GM10248 (cell line): Measurements from ENCODE around the gene BLOC1S5.

Source experiments
- CTCF ChIA-PET: fragments of 300-600 bp; sonication (Branson Sonifier 250); formaldehyde crosslinking; extraction: SDS; loops from one replicate; lab custom pipeline; 2021; ENCODE audit warnings: antibody characterized with exemption; lab: Yijun Ruan, JAX
- POLR2A ChIA-PET: fragments of 350-650 bp; sonication (Branson Sonifier 250); formaldehyde crosslinking; extraction: SDS; loops from one replicate; lab custom pipeline; 2020; ENCODE audit warnings: antibody characterized with exemption; lab: Yijun Ruan, JAX
- DNase-seq: peaks from one replicate; pipeline ENCODE4 v3.0.0; 2012; ENCODE audit errors: extremely low spot score
- TF ChIP-seq, protein P1 (sequence below): IDR thresholded peaks from 2 replicates; pipeline ENCODE4 v1.5.1; 2012; ENCODE audit warnings: mild to moderate bottlenecking, low read depth; ENCODE audit errors: extremely low read depth, missing control alignments, control extremely low read depth

The BLOC1S5 gene

DNA sequence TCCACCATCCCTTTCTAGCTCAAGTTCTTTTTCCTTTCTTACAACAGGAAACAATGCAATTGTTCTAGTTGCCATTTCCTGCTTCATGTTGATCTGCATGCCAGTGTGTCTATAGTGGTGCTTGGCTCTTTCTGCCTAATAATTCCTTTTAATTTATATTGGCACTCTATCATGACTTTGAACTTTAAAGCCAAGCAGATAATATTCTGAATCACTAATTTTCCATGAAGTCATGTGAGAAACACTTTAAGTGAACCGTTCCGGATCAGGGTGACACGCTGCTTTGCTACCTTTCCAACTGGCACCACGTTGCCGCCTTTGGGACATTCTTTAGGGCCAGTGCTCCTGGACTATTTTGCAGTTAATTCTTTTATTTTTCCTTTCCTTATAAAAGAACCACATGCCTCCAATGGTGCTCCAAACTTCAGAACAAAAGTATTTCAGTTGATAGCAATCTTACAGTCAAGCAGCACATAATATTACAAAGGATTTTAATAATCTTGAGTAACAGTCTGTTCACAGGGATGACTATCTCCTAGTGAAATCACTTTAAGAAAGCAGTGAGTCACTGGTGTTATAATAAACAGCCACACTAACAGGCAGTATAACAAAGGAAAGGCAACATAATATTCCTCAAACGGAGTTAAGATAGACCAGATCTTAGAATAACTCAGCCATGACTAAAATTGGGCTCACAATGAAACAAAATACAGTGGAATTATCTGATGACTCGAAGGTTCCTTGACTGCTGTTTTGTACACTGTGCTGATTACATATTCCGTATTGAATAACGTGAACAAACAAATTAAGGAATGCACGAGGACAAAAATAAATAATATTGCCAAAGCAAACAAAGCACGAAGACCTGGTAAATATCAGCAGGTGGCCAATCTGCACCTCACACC is 19.0 kb upstream of the BLOC1S5 start:
- ChIA-PET CTCF (no interaction called here), POLR2A (no interaction called here)
- TF ChIP-seq, protein P1, sequence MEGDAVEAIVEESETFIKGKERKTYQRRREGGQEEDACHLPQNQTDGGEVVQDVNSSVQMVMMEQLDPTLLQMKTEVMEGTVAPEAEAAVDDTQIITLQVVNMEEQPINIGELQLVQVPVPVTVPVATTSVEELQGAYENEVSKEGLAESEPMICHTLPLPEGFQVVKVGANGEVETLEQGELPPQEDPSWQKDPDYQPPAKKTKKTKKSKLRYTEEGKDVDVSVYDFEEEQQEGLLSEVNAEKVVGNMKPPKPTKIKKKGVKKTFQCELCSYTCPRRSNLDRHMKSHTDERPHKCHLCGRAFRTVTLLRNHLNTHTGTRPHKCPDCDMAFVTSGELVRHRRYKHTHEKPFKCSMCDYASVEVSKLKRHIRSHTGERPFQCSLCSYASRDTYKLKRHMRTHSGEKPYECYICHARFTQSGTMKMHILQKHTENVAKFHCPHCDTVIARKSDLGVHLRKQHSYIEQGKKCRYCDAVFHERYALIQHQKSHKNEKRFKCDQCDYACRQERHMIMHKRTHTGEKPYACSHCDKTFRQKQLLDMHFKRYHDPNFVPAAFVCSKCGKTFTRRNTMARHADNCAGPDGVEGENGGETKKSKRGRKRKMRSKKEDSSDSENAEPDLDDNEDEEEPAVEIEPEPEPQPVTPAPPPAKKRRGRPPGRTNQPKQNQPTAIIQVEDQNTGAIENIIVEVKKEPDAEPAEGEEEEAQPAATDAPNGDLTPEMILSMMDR: no peak
- DNase-seq: no peak

DNA sequence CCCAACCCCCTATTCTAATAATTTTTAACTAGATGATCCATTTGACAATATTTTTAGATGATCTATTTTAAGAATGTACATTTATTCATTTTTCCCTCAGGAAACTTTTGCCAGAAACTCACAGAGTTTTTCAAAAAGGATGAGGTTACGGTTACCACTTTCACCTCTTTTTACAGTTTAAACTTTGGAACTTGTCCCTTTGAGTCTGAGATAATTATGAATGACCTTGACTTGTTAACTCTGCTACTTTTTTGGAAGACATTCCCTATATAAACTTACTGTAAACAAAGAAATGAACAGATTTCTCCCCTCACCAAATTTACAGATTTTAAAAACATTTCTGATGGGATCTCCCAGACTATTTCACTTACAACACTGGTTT is 18.4 kb upstream of the BLOC1S5 start:
- CTCF ChIA-PET: no interaction called here
- TF ChIP-seq, protein P1: no peak
- no peak for DNase-seq
- POLR2A ChIA-PET: no interaction called here

DNA sequence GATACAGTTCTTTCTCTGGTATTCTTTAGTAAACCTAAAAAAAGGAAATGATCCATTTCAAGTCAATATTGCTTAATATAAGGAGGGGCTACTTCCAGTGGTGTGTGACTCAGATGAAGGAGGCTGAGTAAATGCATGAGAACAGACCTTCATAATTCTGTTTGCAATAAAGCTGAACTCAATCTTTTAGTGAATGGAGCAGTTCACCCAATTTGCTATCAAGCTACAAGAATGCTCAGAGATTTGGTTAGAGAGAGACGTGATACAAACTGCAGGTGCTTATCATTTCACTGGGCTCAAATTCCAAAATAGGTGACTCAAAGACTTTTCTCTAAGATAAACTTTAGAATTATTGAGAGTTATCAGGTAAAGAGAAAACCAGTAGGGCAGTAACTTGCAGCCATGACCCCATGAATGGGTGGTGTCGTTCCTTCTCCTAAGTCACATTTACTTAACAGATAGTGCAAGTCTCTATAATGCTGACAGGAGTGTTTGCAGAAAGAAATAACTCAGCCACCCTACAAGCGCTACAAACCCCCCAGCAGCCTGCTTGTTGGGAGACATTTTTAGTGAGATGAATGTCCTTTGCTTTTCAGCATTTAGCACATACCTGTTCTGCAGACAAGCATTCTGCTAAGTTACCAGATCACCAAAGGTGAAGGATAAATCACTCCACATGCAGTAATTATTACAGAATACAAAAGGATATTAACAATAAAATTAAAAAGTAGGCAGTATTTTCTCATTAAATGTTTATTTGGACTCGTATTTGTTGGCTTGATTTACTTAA is 16.4 kb upstream of the BLOC1S5 start:
- ChIA-PET POLR2A (no interaction called here), CTCF (interaction anchor here (0.7 to 1.4 kb wide), 2 partner anchors 8 to 15 kb away, joined by 3 read pairs; no protein-coding TSS in a partner anchor)
- TF ChIP-seq, protein P1: no peak
- DNase-seq: no peak

DNA sequence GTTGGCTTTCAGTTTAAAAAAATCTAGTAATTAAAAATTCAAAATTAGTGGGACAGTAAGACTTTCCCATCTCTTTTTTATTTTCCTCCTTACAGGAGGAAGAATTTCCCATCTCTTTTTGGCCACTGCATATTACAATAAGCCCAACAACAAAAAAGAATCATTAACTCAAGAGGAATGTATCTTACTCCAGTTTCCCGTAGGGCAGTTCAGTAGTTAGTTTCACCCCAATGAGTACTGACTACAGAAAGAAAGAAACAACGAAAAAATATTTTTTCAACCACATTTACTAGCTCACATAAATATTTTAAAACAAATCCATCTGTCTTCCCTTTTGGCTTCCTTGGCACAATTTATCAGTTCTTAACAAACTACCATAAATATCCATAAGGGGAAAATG is 14.9 kb upstream of the BLOC1S5 start:
- ChIA-PET POLR2A (no interaction called here), CTCF (interaction anchor here (1.7 kb wide), 1 partner anchor 356 kb away, joined by 4 read pairs; no protein-coding TSS in a partner anchor)
- no peak for DNase-seq
- TF ChIP-seq, protein P1: no peak

DNA sequence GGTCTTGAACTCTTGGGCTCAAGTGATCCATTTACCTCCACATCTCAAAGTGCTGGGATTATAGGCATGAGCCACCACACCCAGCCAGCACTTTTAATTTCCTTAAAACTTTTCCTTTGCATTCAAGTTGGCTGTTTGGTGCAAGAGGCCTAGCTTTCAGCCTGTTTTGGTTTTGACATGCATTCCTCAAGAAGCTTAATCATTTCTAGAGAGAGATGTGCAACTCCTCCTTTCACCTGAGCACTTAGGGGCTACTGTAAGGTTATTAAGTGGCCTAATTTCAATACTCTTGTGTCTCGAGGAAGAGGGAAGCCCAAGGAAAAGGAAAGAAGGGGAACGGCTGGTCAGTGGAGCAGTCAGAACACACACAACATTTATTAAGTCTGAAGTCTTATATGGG is 13.8 kb upstream of the BLOC1S5 start:
- DNase-seq: no peak
- TF ChIP-seq, protein P1: no peak
- ChIA-PET POLR2A (no interaction called here), CTCF (no interaction called here)

DNA sequence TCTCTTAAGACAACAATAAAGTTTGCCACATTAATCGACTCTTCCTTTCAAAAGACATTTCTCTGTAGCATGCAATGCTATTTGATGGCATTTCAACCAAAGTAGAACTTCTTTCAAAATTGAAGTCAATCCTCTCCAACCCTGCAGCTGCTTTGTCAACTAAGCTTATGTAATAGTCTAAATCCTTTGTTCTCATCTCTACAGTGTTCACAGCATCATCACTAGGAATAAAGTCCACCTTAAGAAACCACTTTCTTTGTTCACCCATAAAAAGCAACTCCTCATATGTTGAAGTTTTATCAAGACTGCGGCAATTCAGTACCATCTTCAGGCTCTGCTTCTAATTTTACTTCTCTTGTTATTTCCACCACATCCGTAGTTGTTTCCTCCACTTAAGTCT is 11.5 kb upstream of the BLOC1S5 start:
- TF ChIP-seq, protein P1: no peak
- ChIA-PET POLR2A (no interaction called here), CTCF (no interaction called here)
- DNase-seq: no peak
